K562 (cell line): ENCODE data around the gene RERE. TPM values are rescaled to one million over a fixed set of nuclear protein-coding genes. Genes with fewer than 3 reads are reported as not detected.

ENCODE experiments used
- BCL6 ChIP-seq: fragments of 250-450 bp; sonication (Bioruptor Pico); IDR thresholded peaks from 2 replicates; pipeline ENCODE4 v1.4.0; 2020
- CEBPB ChIP-seq: fragments of 450-650 bp; IDR thresholded peaks from 2 replicates; pipeline ENCODE4 v1.6.1; 2016; ENCODE audit warnings: missing genetic modification characterization, missing compliant biosample characterization
- ELF4 ChIP-seq: fragments of 450-650 bp; formaldehyde crosslinking; IDR thresholded peaks from 2 replicates; pipeline ENCODE4 v1.4.0; 2022; ENCODE audit warnings: missing genetic modification characterization
- FOXJ2 ChIP-seq: fragments of 200-800 bp; sonication (Bioruptor generic); IDR thresholded peaks from 2 replicates; pipeline ENCODE4 v1.6.1; 2016; ENCODE audit warnings: missing genetic modification characterization, missing compliant biosample characterization
- HMGN3 ChIP-seq: IDR thresholded peaks from 2 replicates; pipeline ENCODE4 v1.6.1; 2011; ENCODE audit warnings: borderline replicate concordance, low read depth, mild to moderate bottlenecking, mixed read lengths, low read length; ENCODE audit not compliant: insufficient read length; ENCODE audit errors: extremely low read depth
- IFI16 ChIP-seq: fragments of 250-450 bp; sonication (Bioruptor Pico); IDR thresholded peaks from 2 replicates; pipeline ENCODE4 v2.1.2; 2022; ENCODE audit warnings: mild to moderate bottlenecking, inconsistent platforms
- MAFG ChIP-seq: fragments of 450-650 bp; conservative IDR thresholded peaks from 2 replicates; pipeline ENCODE4 v1.6.1; 2016; ENCODE audit warnings: missing genetic modification characterization, missing compliant biosample characterization
- MAFK ChIP-seq: IDR thresholded peaks from 2 replicates; pipeline ENCODE4 v1.6.1; 2011; ENCODE audit warnings: low read length, improper control_type of control experiment
- MGA ChIP-seq: fragments of 450-650 bp; IDR thresholded peaks from 2 replicates; pipeline ENCODE4 v1.6.1; 2016; ENCODE audit warnings: mild to moderate bottlenecking, moderate library complexity
- RBFOX2 ChIP-seq: fragments of 200-400 bp; formaldehyde crosslinking; IDR thresholded peaks from 2 replicates; pipeline ENCODE4 v1.6.1; 2017; ENCODE audit warnings: low read depth, mild to moderate bottlenecking, low read length, moderate library complexity
- RFX1 ChIP-seq: fragments of 450-650 bp; IDR thresholded peaks from 2 replicates; pipeline ENCODE4 v1.6.1; 2016; ENCODE audit warnings: mild to moderate bottlenecking, moderate library complexity
- RFX7 ChIP-seq: fragments of 250-450 bp; sonication (Bioruptor Pico); IDR thresholded peaks from 2 replicates; pipeline ENCODE4 v1.5.1; 2021; ENCODE audit warnings: mild to moderate bottlenecking
- TAF15 ChIP-seq: fragments of 200-400 bp; formaldehyde crosslinking; IDR thresholded peaks from 2 replicates; pipeline ENCODE4 v1.6.1; 2017; ENCODE audit warnings: mild to moderate bottlenecking, low read depth, low read length, moderate library complexity
- ZNF589 ChIP-seq: fragments of 200-800 bp; sonication (Bioruptor generic); IDR thresholded peaks from 2 replicates; pipeline ENCODE4 v1.6.1; 2016; ENCODE audit warnings: low read depth, missing genetic modification characterization, missing compliant biosample characterization
- ZSCAN29 ChIP-seq: fragments of 450-650 bp; IDR thresholded peaks from 2 replicates; pipeline ENCODE4 v1.6.1; 2017
- polyA plus RNA-seq, 8 experiments: library from polyadenylated mRNA; depleted of rRNA in 4 of 8; stranded (reverse) in 5 of 8; unstranded in 3 of 8; fragments of >200 nt; fragmentation: Nextera tagmentation in 2 of 8; fragmentation: Illumina TruSeq in 1 of 8; extraction: Ambion mirVana in 2 of 8; extraction: Trizol in 1 of 8; gene quantifications; 2 replicates each; pipeline versions ENCODE4 v1.2.1 to v1.2.3, GENCODE V29; 2011 to 2014; ENCODE audit warnings: inconsistent platforms in 1 of 8, missing spikeins in 1 of 8
- total RNA-seq, 7 experiments: library from RNA; depleted of rRNA in 6 of 7; stranded (reverse); fragments of >200 nt in 6 of 7; fragmentation: Illumina TruSeq in 2 of 7; extraction: Trizol in 2 of 7; gene quantifications; 2 replicates each; pipeline versions ENCODE4 v1.2.1 to v1.2.3, GENCODE V29; 2011 to 2021; ENCODE audit warnings: low replicate concordance in 1 of 7
- TF ChIP-seq, protein P1 (sequence below): fragments of 450-650 bp; formaldehyde crosslinking; IDR thresholded peaks from 2 replicates; pipeline ENCODE4 v1.4.0; 2020; ENCODE audit warnings: mild to moderate bottlenecking, moderate library complexity

Gene RERE
- total and polyA plus RNA-seq, 9 of the 15 experiments (the other 6 are each of a cell fraction or from before 2014, with no cell fraction given), result 3.0 to 51.5 (median 13.4) TPM

DNA sequence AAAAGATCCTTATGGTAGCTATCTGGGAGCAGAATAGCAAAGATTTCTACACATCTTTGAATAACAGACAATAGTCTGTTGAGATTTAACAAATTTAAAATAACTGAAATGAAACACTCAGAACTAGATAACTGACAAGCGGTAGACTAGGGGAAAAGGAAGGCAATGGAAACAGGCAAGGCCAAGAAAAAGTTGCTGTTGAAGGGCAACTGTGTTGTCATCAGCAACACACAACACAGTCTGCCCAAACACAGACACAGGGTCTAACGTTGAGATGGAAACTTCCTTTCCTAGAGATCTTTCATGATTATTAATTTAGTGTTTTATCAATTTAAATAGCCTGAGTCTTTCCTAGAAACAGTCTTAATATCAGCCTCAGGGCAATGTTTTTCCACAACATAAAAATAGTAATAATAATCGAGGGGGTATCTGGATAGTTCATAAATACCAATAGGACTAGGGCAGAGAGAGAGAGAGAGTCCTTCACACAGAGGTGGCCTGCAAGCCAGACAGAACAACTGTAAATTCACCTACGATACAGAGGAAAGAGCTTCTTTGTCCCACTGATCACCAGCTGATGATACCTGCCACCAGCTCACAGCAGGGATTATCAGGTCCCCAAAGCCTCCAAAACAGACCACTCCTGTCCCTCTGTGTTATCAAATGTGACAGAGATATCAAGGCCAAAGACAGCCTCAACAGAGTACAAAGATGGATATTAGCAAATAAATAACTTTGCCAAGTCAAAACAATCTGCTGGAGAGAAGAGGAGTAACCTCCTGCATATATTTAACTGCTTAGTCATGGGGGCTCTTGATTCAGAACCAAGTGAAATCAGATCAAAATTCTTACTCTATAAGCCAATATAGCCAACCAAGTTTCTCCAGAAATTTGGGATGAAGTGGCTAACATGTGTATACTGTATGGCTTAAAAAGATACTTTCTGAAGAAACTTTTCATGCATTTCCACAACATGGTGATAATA lies 254.3 kb downstream of the RERE start (continued):
- TF ChIP-seq MGA, result no peak
- no peak for TF ChIP-seq FOXJ2
- no peak for TF ChIP-seq HMGN3
- TF ChIP-seq ZSCAN29, result no peak
- no peak for TF ChIP-seq RBFOX2
- no peak for TF ChIP-seq RFX1
- TF ChIP-seq MAFK, result peak; percentile 40; the same call in 1 of the 2 replicates
- no peak for TF ChIP-seq TAF15
- TF ChIP-seq, protein P1, sequence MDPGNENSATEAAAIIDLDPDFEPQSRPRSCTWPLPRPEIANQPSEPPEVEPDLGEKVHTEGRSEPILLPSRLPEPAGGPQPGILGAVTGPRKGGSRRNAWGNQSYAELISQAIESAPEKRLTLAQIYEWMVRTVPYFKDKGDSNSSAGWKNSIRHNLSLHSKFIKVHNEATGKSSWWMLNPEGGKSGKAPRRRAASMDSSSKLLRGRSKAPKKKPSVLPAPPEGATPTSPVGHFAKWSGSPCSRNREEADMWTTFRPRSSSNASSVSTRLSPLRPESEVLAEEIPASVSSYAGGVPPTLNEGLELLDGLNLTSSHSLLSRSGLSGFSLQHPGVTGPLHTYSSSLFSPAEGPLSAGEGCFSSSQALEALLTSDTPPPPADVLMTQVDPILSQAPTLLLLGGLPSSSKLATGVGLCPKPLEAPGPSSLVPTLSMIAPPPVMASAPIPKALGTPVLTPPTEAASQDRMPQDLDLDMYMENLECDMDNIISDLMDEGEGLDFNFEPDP (CRISPR knock-in tag), result no peak
- no peak for TF ChIP-seq ELF4 (CRISPR knock-in tag)
- no peak for TF ChIP-seq CEBPB (tag)
- no peak for TF ChIP-seq ZNF589 (CRISPR knock-in tag)
- no peak for TF ChIP-seq RFX7
- peak; percentile 75 for TF ChIP-seq MAFG (tag)
- TF ChIP-seq IFI16 (CRISPR knock-in tag), result no peak
- TF ChIP-seq BCL6 (CRISPR knock-in tag), result no peak
